ENCODE results near the gene CUBN. TPM values are rescaled to one million over a fixed set of nuclear protein-coding genes. Genes with fewer than 3 reads are reported as not detected.

CUBN gene
- total RNA-seq, 2 donors from 2014 or later, result 1.1 to 2.3 TPM

- DNase-seq (ENCODE audit: low spot score), result no peak
- intact Hi-C loops (cut with DNase I), result no loop called here
Observed at GRCh38 chr10:17113889-17114540, 15.6 kb downstream of the CUBN start.

GRCh38 chr10:17113346-17113745 is 16.3 kb downstream of the CUBN start:
- intact Hi-C loops (cut with DNase I), result no loop called here
- no peak for DNase-seq (ENCODE audit: low spot score)

GRCh38 chr10:17112566-17112965 is 17.0 kb downstream of the CUBN start:
- intact Hi-C loops (cut with DNase I), result no loop called here

GRCh38 chr10:17109475-17110207 is 20.0 kb downstream of the CUBN start:
- intact Hi-C loops (cut with DNase I), result no loop called here

More at GRCh38 chr10:17112566-17112965, 17.0 kb downstream of the CUBN start:
- no peak for DNase-seq (ENCODE audit: low spot score)

DNA sequence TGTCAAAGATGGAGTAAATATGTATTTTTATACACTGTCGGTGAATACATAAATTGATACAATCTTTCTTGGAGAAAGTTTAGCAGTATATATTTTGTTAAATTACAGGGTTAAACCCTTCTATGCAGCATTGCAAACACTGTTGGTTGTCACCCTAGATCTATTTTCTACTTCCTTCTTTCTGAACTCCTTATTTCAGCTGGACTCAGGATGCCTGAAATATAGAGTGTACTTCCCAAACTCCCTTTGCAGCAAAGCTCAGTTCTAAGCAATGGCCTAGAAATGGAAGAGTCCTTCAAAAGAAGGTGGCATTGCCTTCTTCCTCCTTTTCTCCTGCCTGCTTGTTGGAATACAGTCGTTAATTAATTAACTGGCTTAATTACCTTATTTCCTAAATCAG is 20.6 kb downstream of the CUBN start:
- no peak for DNase-seq (ENCODE audit: low spot score)

More at GRCh38 chr10:17109475-17110207, 20.0 kb downstream of the CUBN start:
- no peak for DNase-seq (ENCODE audit: low spot score)

GRCh38 chr10:17106991-17107390 is 22.6 kb downstream of the CUBN start:
- intact Hi-C loops (cut with DNase I), result no loop called here
- no peak for DNase-seq (ENCODE audit: low spot score)

More for the DNA sequence above, 20.6 kb downstream of the CUBN start:
- intact Hi-C loops (cut with DNase I), result no loop called here

GRCh38 chr10:17101910-17102266 is 27.7 kb downstream of the CUBN start:
- no peak for DNase-seq (ENCODE audit: low spot score)
- intact Hi-C loops (cut with DNase I), result no loop called here

DNA sequence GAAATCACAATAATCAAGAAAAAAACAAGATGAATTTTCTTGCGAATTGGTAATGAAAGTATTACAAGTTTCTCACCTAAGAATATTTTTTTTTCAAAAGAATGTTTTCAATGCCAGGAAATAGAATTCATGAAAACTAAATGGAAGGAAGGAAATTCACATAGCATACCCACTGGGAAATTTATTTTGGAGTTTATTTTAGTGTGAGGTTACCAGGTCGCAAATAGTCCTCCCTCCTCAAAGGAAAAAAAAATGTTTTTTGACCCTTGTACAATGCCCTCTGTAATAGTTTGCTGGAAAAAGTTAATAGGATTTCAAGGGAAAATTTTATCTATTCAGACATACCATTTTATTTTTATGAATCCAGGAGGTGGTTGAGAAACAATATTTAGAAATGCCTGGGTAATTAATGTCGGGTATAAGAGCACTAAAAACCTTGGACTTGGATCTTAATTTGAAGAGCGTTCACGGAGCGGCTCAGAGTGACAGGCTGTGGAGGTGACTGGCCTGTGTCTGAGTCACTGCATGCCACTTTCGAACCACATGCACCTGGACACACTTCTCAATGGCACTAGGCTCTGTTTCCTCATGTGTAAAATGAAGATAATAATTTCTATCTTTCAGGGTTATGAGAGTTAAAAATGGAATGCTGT is 28.2 kb downstream of the CUBN start:
- intact Hi-C loops (cut with DNase I), result no loop called here
- DNase-seq (ENCODE audit: low spot score), result no peak

DNA sequence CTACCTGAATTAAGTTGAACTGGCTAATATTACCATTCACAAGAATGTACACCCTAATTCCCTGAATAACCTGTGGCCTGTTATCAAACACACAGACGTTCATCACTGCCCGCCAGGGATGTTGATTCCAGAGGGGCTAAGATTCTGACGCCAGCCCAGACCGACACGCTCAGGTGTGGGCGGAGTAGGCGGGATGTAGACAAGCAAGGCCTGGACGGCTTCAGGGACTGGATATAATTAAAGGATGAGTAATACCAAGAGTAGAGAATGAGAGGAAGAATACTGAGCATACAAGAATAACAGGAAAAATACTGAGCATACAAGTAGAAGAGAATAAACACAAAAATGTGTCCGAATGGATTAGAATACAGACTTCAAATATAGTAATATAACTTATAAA is 29.0 kb downstream of the CUBN start:
- no peak for DNase-seq (ENCODE audit: low spot score)
- intact Hi-C loops (cut with DNase I), result no loop called here

GRCh38 chr10:17098012-17098411 is 31.6 kb downstream of the CUBN start:
- intact Hi-C loops (cut with DNase I), result no loop called here
- DNase-seq (ENCODE audit: low spot score), result no peak

GRCh38 chr10:17094844-17095243 is 34.8 kb downstream of the CUBN start:
- no peak for DNase-seq (ENCODE audit: low spot score)
- intact Hi-C loops (cut with DNase I), result no loop called here

DNA sequence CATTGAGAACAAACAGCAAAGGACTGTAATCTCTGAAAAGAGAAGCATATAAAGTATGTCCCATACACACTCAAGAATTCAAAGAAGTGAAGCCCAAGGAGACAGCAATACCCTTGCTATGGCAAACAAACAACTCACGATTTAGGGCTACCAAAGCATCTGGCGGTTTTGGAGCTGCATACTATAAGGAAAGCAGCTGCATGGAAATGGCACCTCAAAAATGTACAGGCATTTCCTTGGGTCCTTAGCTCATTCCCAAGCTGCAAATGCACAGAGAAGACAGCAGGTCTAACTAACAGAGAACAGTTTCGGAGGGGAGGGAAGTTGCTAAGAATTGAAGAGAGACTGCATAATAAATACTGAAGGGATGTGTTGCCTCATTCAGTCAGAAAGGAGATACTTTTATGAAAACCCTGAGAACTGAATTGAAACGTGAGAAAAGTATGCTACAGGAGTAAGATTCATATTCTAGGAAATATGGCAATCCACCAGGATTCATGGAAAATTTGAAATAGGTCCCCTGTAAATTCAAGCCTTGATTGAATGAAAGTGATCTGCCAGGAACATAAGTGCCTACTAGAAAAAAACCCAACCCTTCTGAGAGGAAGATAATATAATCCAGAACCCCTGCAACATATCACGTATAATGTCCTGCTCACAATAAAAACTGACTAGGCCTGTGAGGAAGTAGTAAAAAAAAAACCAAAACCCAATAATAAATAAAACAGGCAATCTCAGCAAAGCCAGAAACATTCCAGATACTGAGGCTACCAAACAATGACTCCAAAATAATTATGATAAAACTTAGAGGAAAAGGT is 36.4 kb downstream of the CUBN start:
- intact Hi-C loops (cut with DNase I), result no loop called here
- no peak for DNase-seq (ENCODE audit: low spot score)

DNA sequence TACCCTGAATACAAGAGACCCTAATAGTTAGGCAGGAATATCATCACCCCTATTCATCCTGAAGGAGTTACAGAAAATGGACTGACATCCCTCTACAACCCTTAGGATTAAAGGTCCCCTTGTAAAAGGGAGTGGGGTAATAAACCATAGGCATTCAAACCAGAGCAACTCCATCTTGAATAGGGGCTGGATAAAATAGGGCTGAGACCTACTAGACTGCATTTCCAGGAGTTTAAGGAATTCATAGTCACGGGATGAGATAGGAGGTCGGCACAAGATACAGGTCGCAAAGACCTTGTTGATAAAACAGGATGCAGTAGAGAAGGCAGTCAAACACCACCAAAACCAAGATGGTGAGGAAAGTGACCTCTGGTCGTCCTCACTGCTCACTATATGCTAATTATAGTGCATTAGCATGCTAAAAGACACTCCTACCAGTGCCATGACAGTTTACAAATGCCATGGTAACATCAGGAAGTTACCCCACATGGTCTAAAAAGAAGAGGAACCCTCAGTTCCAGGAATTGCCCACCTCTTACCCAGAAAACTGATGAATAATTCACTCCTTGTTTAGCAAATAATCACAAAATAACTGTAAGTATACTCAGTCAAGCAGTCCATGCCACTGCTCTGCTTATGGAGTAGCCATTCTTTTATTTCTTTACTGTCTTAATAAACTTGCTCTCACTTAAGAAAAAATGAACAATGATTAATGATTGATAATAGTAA is 37.2 kb downstream of the CUBN start:
- no peak for DNase-seq (ENCODE audit: low spot score)
- intact Hi-C loops (cut with DNase I), result no loop called here

DNA sequence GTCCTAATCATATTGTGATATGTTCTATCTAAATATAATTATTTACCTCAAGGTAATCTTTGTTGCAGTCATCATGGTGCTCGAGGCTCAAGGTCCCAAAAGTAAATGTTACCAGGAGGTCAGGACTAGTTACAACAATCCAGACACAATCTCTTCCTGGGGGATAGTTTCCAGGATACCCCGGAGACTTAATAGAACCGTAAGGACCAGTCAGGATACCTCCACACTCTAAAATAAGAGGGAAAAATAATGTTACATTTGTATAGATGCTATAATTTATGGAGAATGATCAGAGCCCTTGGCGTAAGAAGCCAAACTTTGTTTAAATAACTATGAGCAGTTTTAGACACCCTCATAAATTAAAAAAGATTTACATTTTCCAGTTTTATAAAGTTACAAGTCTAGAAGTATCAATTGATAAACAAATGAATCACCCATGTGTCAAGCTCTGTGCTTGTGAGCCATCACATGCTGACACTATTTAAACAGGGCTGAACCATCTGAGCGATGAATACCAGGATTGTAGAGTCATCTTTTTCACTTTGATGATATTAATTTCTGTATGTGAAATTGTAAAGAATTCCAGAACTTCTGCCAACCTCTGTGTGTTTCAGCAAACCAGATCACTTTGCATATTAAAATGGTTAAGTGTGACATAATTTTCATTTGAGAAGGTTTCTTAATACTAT is 41.3 kb downstream of the CUBN start:
- intact Hi-C loops (cut with DNase I), result no loop called here
- no peak for DNase-seq (ENCODE audit: low spot score)

- intact Hi-C loops (cut with DNase I), result no loop called here
- DNase-seq (ENCODE audit: low spot score), result no peak
Observed at GRCh38 chr10:17086865-17087367, 42.7 kb downstream of the CUBN start.

- DNase-seq (ENCODE audit: low spot score), result no peak
- intact Hi-C loops (cut with DNase I), result no loop called here
Observed at GRCh38 chr10:17085011-17085725, 44.4 kb downstream of the CUBN start.

GRCh38 chr10:17084258-17084657 is 45.4 kb downstream of the CUBN start:
- intact Hi-C loops (cut with DNase I), result no loop called here
- DNase-seq (ENCODE audit: low spot score), result no peak

- intact Hi-C loops (cut with DNase I), result no loop called here
- DNase-seq (ENCODE audit: low spot score), result no peak
Observed at GRCh38 chr10:17081431-17081830, 48.2 kb downstream of the CUBN start.
